SU-DHL-6 (cell line): ENCODE results near the gene ZNF227.
A peak's percentile ranks its signal among the peaks of the same experiment; 100 is the strongest.

Experiments
- H2AFZ ChIP-seq: fragments of 200-600 bp; sonication (generic); 2 replicates; pipeline ENCODE4 v1.6.1; 2014; ENCODE audit warnings: low read depth, mild to moderate bottlenecking, moderate library complexity, mixed read lengths, antibody characterized with exemption, low read length; ENCODE audit not compliant: severe bottlenecking
- H3F3A ChIP-seq: fragments of 200-600 bp; shearing (Covaris generic); 2 replicates; pipeline ENCODE4 v1.6.0; 2016; ENCODE audit warnings: antibody characterized with exemption, mild to moderate bottlenecking; ENCODE audit not compliant: insufficient read depth
- H3K27ac ChIP-seq: fragments of 200-600 bp; sonication (generic); 2 replicates; pipeline ENCODE4 v1.5.1; 2016; ENCODE audit warnings: low read depth, mild to moderate bottlenecking, low read length, moderate library complexity, mixed read lengths
- H3K27me3 ChIP-seq: fragments of 200-600 bp; sonication (generic), shearing (Covaris generic); 2 replicates; pipeline ENCODE4 v1.6.0; 2014; ENCODE audit warnings: mild to moderate bottlenecking, low read length
- H3K36me3 ChIP-seq: fragments of 200-600 bp; sonication (generic); 2 replicates; pipeline ENCODE4 v1.6.1; 2014; ENCODE audit warnings: mild to moderate bottlenecking, low read length, mixed read lengths
- H3K4me2 ChIP-seq: fragments of 300-600, 200-600 bp; shearing (Covaris generic), sonication (generic); 2 replicates; pipeline ENCODE4 v1.6.0; 2014; ENCODE audit warnings: low read length, low read depth, mild to moderate bottlenecking; ENCODE audit not compliant: poor library complexity, severe bottlenecking
- H3K4me3 ChIP-seq: fragments of 200-600 bp; sonication (generic); 2 replicates; pipeline ENCODE4 v1.5.1; 2014; ENCODE audit warnings: antibody characterized with exemption, low read length, mild to moderate bottlenecking, mixed read lengths; ENCODE audit not compliant: insufficient read depth, poor library complexity, severe bottlenecking
- H3K79me2 ChIP-seq: fragments of 200-600 bp; sonication (generic); 2 replicates; pipeline ENCODE4 v1.6.1; 2014; ENCODE audit warnings: mild to moderate bottlenecking, low read length, moderate library complexity; ENCODE audit not compliant: insufficient read depth
- H3K9ac ChIP-seq: fragments of 200-600 bp; sonication (generic); 2 replicates; pipeline ENCODE4 v1.7.0; 2014; ENCODE audit warnings: mild to moderate bottlenecking, low read length
- H3K9me2 ChIP-seq: fragments of 200-600 bp; sonication (generic); replicated peaks from 2 replicates; pipeline ENCODE4 v1.6.1; 2014; ENCODE audit warnings: low read length; ENCODE audit not compliant: insufficient read depth
- H3K9me3 ChIP-seq: fragments of 200-600 bp; sonication (generic); 2 replicates; pipeline ENCODE4 v1.6.1; 2014; ENCODE audit warnings: low read length, mixed read lengths; ENCODE audit not compliant: insufficient read depth
- H4K20me1 ChIP-seq: fragments of 200-600 bp; sonication (generic); 2 replicates; pipeline ENCODE4 v1.6.1; 2014; ENCODE audit warnings: low read depth, mild to moderate bottlenecking, antibody characterized with exemption, low read length, moderate library complexity, mixed read lengths
- EZH2phosphoT487 ChIP-seq: fragments of 200-600 bp; sonication (generic), shearing (Covaris generic); conservative IDR thresholded peaks from 2 replicates; pipeline ENCODE4 v1.6.1; 2018; ENCODE audit warnings: mild to moderate bottlenecking, antibody characterized with exemption, low read length, moderate library complexity, mixed read lengths
- TF ChIP-seq, protein P1 (sequence below): fragments of 200-600 bp; sonication (generic); IDR thresholded peaks from one replicate; pipeline ENCODE4 v1.5.1; 2017; ENCODE audit warnings: antibody characterized with exemption, mild to moderate bottlenecking, low read length, moderate library complexity; ENCODE audit not compliant: insufficient read depth, poor library complexity, severe bottlenecking

Gene ZNF227

DNA sequence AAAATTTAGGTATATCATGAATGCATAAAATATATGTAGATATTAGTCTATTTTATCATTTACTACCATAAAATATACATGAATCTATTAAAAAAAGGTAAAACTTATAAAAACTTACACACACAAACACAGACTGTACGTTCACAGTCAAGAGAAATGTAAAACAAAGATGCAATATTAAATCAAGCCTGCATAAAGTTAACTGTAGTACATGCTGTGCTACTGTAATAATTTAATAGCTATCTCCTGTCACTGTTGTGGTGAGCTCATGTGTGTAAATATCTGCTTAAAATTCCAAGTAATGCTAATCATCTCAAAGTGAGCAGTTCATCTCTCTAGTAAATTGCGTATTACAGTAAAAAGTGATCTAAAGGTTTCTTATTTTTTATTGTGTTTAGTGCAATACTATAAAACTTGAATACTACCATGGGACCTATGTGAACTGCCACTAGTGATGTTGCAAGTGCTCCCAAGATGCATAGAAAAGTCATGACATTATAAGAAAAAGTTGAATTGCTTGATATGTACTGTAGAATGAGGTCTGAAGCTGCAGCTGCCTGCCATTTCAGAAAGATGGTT, 46.6 kb downstream of the ZNF227 start:
- peaks cover 3% of the 10 kb centered on the region; the same call in 1 of the 2 replicates for H3K36me3 ChIP-seq
- no peaks in the 10 kb centered on the region for H3K27me3 ChIP-seq
- H4K20me1 ChIP-seq = no peaks in the 10 kb centered on the region
- peaks cover 14% of the 10 kb centered on the region; the same call in 1 of the 2 replicates for H3K9me3 ChIP-seq
- no peak overlapping the region for H3K9ac ChIP-seq
- no peaks in the 10 kb centered on the region for H3K79me2 ChIP-seq
- no peaks in the 10 kb centered on the region for H3K9me2 ChIP-seq
- no peak overlapping the region for H3K4me3 ChIP-seq
- no peaks in the 10 kb centered on the region for H3F3A ChIP-seq
- TF ChIP-seq EZH2phosphoT487 = no peak
- TF ChIP-seq, protein P1, sequence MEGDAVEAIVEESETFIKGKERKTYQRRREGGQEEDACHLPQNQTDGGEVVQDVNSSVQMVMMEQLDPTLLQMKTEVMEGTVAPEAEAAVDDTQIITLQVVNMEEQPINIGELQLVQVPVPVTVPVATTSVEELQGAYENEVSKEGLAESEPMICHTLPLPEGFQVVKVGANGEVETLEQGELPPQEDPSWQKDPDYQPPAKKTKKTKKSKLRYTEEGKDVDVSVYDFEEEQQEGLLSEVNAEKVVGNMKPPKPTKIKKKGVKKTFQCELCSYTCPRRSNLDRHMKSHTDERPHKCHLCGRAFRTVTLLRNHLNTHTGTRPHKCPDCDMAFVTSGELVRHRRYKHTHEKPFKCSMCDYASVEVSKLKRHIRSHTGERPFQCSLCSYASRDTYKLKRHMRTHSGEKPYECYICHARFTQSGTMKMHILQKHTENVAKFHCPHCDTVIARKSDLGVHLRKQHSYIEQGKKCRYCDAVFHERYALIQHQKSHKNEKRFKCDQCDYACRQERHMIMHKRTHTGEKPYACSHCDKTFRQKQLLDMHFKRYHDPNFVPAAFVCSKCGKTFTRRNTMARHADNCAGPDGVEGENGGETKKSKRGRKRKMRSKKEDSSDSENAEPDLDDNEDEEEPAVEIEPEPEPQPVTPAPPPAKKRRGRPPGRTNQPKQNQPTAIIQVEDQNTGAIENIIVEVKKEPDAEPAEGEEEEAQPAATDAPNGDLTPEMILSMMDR = no peak
- peak overlapping the region; percentile 84 for H2AFZ ChIP-seq
- peak overlapping the region; percentile 53 for H3K4me2 ChIP-seq
- H3K27ac ChIP-seq = no peak overlapping the region

- Histone ChIP-seq H3K27ac (no peak overlapping the region), H2AFZ (peak overlapping the region; percentile 84), H3K9me2 (no peaks in the 10 kb centered on the region), H4K20me1 (no peaks in the 10 kb centered on the region), H3F3A (no peaks in the 10 kb centered on the region), H3K27me3 (no peaks in the 10 kb centered on the region), H3K4me2 (peak overlapping the region; percentile 53), H3K9me3 (peaks cover 14% of the 10 kb centered on the region; the same call in 1 of the 2 replicates), H3K4me3 (peak overlapping the region; percentile 44), H3K36me3 (peaks cover 3% of the 10 kb centered on the region; the same call in 1 of the 2 replicates), H3K9ac (peak overlapping the region; percentile 31), H3K79me2 (no peaks in the 10 kb centered on the region)
- TF ChIP-seq, protein P1 = no peak
- TF ChIP-seq EZH2phosphoT487 = no peak
These were observed 48.0 kb downstream of the ZNF227 start for GRCh38 chr19:44260343-44260681.

GRCh38 chr19:44260695-44261446, 48.5 kb downstream of the ZNF227 start:
- Histone ChIP-seq H3K9ac (no peak overlapping the region), H3F3A (no peaks in the 10 kb centered on the region), H2AFZ (no peak overlapping the region), H3K9me2 (no peaks in the 10 kb centered on the region), H3K27ac (no peak overlapping the region), H3K79me2 (no peaks in the 10 kb centered on the region), H3K36me3 (peaks cover 3% of the 10 kb centered on the region; the same call in 1 of the 2 replicates), H3K9me3 (peaks cover 11% of the 10 kb centered on the region; the same call in 1 of the 2 replicates), H3K4me3 (no peak overlapping the region), H4K20me1 (no peaks in the 10 kb centered on the region), H3K4me2 (no peak overlapping the region), H3K27me3 (no peaks in the 10 kb centered on the region)
- TF ChIP-seq EZH2phosphoT487 = no peak
- TF ChIP-seq, protein P1 = no peak
